K562 (cell line): Measurements from ENCODE around the gene MVD. TPM values are rescaled to one million over a fixed set of nuclear protein-coding genes. Genes with fewer than 3 reads are reported as not detected.

Experiments
- ATAC-seq: fragments of 200-7000 bp; cut with Tn5 transposase; 3 replicates; pipeline ENCODE4 v1.9.1; 2020; ENCODE audit warnings: moderate library complexity
- BruUV-seq: library from RNA; stranded (reverse); fragments of 400-500 nt; replicated peaks from 2 replicates; lab custom pipeline; 2021; lab: Mats Ljungman, UMichigan
- CTCF ChIA-PET: fragments of 300-600 bp; formaldehyde crosslinking; extraction: SDS; loops from one replicate; lab custom pipeline; 2021; ENCODE audit warnings: low intra/inter-chr PET ratio; lab: Yijun Ruan, JAX
- POLR2A ChIA-PET: fragments of 300-600, 350-650 bp; sonication (Branson Sonifier 250); formaldehyde crosslinking; extraction: SDS; loops from one replicate; lab custom pipeline; 2021; ENCODE audit warnings: antibody characterized with exemption, inconsistent platforms; lab: Yijun Ruan, JAX
- DNase-seq, 4 experiments: peaks; one replicate each; pipeline versions ENCODE4 v3.0.0 to v3.0.0-alpha.2; 2011 to 2018; ENCODE audit warnings: low spot score in 3 of 4, mixed read lengths in 3 of 4; ENCODE audit errors: extremely low read depth in 1 of 4
- FAIRE-seq: peaks from 2 replicates; lab custom pipeline; 2011; peaks lifted over from hg19 to GRCh38; lab: Jason Lieb, UNC
- H2AFZ ChIP-seq: 2 replicates; pipeline ENCODE4 v1.6.0; 2011; ENCODE audit warnings: low read depth, low read length, control low read depth, inconsistent platforms
- H3K27ac ChIP-seq: fragments of 200-600 bp; 3 replicates; pipeline ENCODE4 v1.8.0; 2011; ENCODE audit warnings: low read depth, mild to moderate bottlenecking, control low read depth, inconsistent platforms, low read length, moderate library complexity, mixed read lengths; ENCODE audit errors: extremely low read depth
- H3K27me3 ChIP-seq, 2 experiments: fragments of 300-600 bp in 1 of 2; 2 replicates in 1 of 2; 3 replicates in 1 of 2; pipeline versions ENCODE4 v1.6.0 to v1.8.0; 2011; ENCODE audit warnings: inconsistent platforms in 2 of 2, low read length in 2 of 2, mild to moderate bottlenecking in 1 of 2, mixed read lengths in 1 of 2, moderate library complexity in 1 of 2; ENCODE audit not compliant: control insufficient read depth in 2 of 2, insufficient read depth in 2 of 2
- H3K36me3 ChIP-seq: fragments of 300-600 bp; 3 replicates; pipeline ENCODE4 v1.8.0; 2011; ENCODE audit warnings: mild to moderate bottlenecking, low read length, inconsistent platforms; ENCODE audit not compliant: control insufficient read depth, insufficient read depth
- H3K4me1 ChIP-seq, 2 experiments: fragments of 200-600 bp in 1 of 2; replicated peaks in 1 of 2; 2 replicates in 1 of 2; 3 replicates in 1 of 2; pipeline versions ENCODE4 v1.5.1 to v1.8.0; 2011; ENCODE audit warnings: inconsistent platforms in 2 of 2, low read length in 2 of 2, mild to moderate bottlenecking in 1 of 2, mixed read lengths in 1 of 2, moderate library complexity in 1 of 2; ENCODE audit not compliant: control insufficient read depth in 2 of 2, insufficient read depth in 2 of 2
- H3K4me2 ChIP-seq: 2 replicates; pipeline ENCODE4 v1.6.1; 2011; ENCODE audit warnings: low read length, control low read depth, inconsistent platforms, mixed read lengths; ENCODE audit not compliant: insufficient read depth
- H3K4me3 ChIP-seq: fragments of 200-600 bp; sonication (generic), shearing (Covaris generic); 2 replicates; pipeline ENCODE4 v1.5.1; 2016; ENCODE audit warnings: control low read depth, inconsistent platforms
- H3K79me2 ChIP-seq: fragments of 200-600 bp; 3 replicates; pipeline ENCODE4 v1.8.0; 2011; ENCODE audit warnings: low read length, inconsistent platforms; ENCODE audit not compliant: control insufficient read depth, insufficient read depth
- H3K9ac ChIP-seq, 2 experiments: 2 replicates each; pipeline versions ENCODE4 v1.6.0 to v1.6.1; 2011; ENCODE audit warnings: low read depth in 2 of 2, low read length in 2 of 2, control low read depth in 1 of 2, inconsistent platforms in 1 of 2, mild to moderate bottlenecking in 1 of 2, mixed read lengths in 1 of 2; ENCODE audit not compliant: insufficient read depth in 1 of 2
- H3K9me1 ChIP-seq: one replicate; pipeline ENCODE4 v1.6.0; 2011; ENCODE audit warnings: inconsistent platforms, mild to moderate bottlenecking, low read length, moderate library complexity; ENCODE audit not compliant: control insufficient read depth, insufficient read depth
- H3K9me3 ChIP-seq: replicated peaks from 2 replicates; pipeline ENCODE4 v1.5.1; 2011; ENCODE audit warnings: low read depth, low read length, inconsistent platforms; ENCODE audit not compliant: control insufficient read depth, insufficient read depth
- H4K20me1 ChIP-seq: replicated peaks from 2 replicates; pipeline ENCODE4 v1.6.1; 2011; ENCODE audit warnings: low read length, inconsistent platforms, mixed read lengths; ENCODE audit not compliant: control insufficient read depth, insufficient read depth
- CBX5 ChIP-seq: IDR thresholded peaks from 2 replicates; pipeline ENCODE4 v1.6.1; 2014; ENCODE audit warnings: low read depth, borderline replicate concordance
- IRF2 ChIP-seq: sonication (generic); formaldehyde crosslinking; IDR thresholded peaks from 2 replicates; pipeline ENCODE4 v1.8.1; 2022; ENCODE audit warnings: mild to moderate bottlenecking, missing genetic modification reagents
- POLR2G ChIP-seq: fragments of 200-400 bp; formaldehyde crosslinking; IDR thresholded peaks from 2 replicates; pipeline ENCODE4 v1.6.1; 2017; ENCODE audit warnings: low read depth, mild to moderate bottlenecking, antibody characterized with exemption, low read length, moderate library complexity
- ZBTB34 ChIP-seq: fragments of 250-450 bp; sonication (Bioruptor Pico); IDR thresholded peaks from 2 replicates; pipeline ENCODE4 v1.8.0; 2021; ENCODE audit warnings: mild to moderate bottlenecking, moderate library complexity
- whole genome bisulfite sequencing: fragments of 100-300 bp; shearing (Covaris generic); methylation state at CpG from one replicate; pipeline ENCODE4 v1.1.6; 2016; ENCODE audit warnings: low coverage, mixed read lengths; ENCODE audit not compliant: insufficient coverage; ENCODE audit errors: missing lambda C conversion rate; 5-methylcytosine and 5-hydroxymethylcytosine counted together
- in situ Hi-C: fragments of 300-500 bp; cut with MboI; formaldehyde crosslinking; loops from 4 replicates; pipeline ENCODE4 v1.15.0; 2018; ENCODE audit warnings: inconsistent platforms, mixed read lengths
- intact Hi-C: fragments of 100-400 bp; cut with micrococcal nuclease; formaldehyde crosslinking; loops from 2 replicates; pipeline ENCODE4 v1.14.2; 2022
- polyA plus RNA-seq, 8 experiments: library from polyadenylated mRNA; depleted of rRNA in 4 of 8; stranded (reverse) in 5 of 8; unstranded in 3 of 8; fragments of >200 nt; fragmentation: Nextera tagmentation in 2 of 8; fragmentation: Illumina TruSeq in 1 of 8; extraction: Ambion mirVana in 2 of 8; extraction: Trizol in 1 of 8; gene quantifications; 2 replicates each; pipeline versions ENCODE4 v1.2.1 to v1.2.3, GENCODE V29; 2011 to 2014; ENCODE audit warnings: inconsistent platforms in 1 of 8, missing spikeins in 1 of 8
- total RNA-seq, 7 experiments: library from RNA; depleted of rRNA in 6 of 7; stranded (reverse); fragments of >200 nt in 6 of 7; fragmentation: Illumina TruSeq in 2 of 7; extraction: Trizol in 2 of 7; gene quantifications; 2 replicates each; pipeline versions ENCODE4 v1.2.1 to v1.2.3, GENCODE V29; 2011 to 2021; ENCODE audit warnings: low replicate concordance in 1 of 7

MVD gene
- total and polyA plus RNA-seq, 9 of the 15 experiments (the other 6 are each of a cell fraction or from before 2014, with no cell fraction given): 12.2 to 141 (median 45.3) TPM

GRCh38 chr16:88671806-88672205 is 8.9 kb upstream of the MVD start:
- BruUV-seq: no TSS peak
- intact Hi-C loops: no loop called here
- DNase-seq (no peak), ATAC-seq (no peak), FAIRE-seq (no peak)
- Histone ChIP-seq H3K9me1 (no peaks in the 10 kb centered on the region), H3K27ac (no peak overlapping the region), H3K36me3 (peaks cover 7% of the 10 kb centered on the region; the same call in 2 of the 3 replicates), H3K9ac (peak overlapping the region in 1 of 2 experiments; percentile 44; a peak in 1 of 4 replicates), H3K79me2 (no peaks in the 10 kb centered on the region), H3K4me1 (peaks cover 0 to 24% of the 10 kb centered on the region in 2 experiments; a peak in 2 of 5 replicates), H4K20me1 (no peaks in the 10 kb centered on the region), H3K4me3 (no peak overlapping the region), H3K4me2 (no peak overlapping the region), H3K9me3 (no peaks in the 10 kb centered on the region), H2AFZ (no peak overlapping the region), H3K27me3 (no peaks in the 10 kb centered on the region)
- WGBS: 66% methylated on average over 23 of the region's 23 CpGs
- ChIA-PET POLR2A (interaction anchor here (0.5 kb wide), 1 partner anchor 47 kb away, joined by 3 read pairs; no protein-coding TSS in a partner anchor), CTCF (no interaction called here)
- no peak for TF ChIP-seq ZBTB34 (CRISPR knock-in tag)
- no peak for TF ChIP-seq IRF2 (CRISPR knock-in tag)
- TF ChIP-seq POLR2G: peak; percentile 58
- TF ChIP-seq CBX5: no peak
- in situ Hi-C loops: no loop called here
